OCI-LY3 (cell line): ENCODE measurements around the gene METTL8.

ENCODE experiments used
- H2AFZ ChIP-seq: fragments of 200-600, 300-600 bp; shearing (Covaris generic); 2 replicates; pipeline ENCODE4 v1.6.0; 2014; ENCODE audit warnings: antibody characterized with exemption, low read depth, low read length
- H3K27ac ChIP-seq: fragments of 200-600, 300-600 bp; sonication (generic); 2 replicates; pipeline ENCODE4 v1.5.1; 2014; ENCODE audit warnings: mild to moderate bottlenecking, low read length, moderate library complexity, mixed read lengths
- H3K27me3 ChIP-seq: fragments of 200-600, 300-600 bp; sonication (generic); 2 replicates; pipeline ENCODE4 v1.6.1; 2014; ENCODE audit warnings: low read depth, low read length, mixed read lengths
- H3K36me3 ChIP-seq: fragments of 200-600, 300-600 bp; sonication (generic); replicated peaks from 2 replicates; pipeline ENCODE3; 2014; ENCODE audit warnings: low read depth, low read length, mixed read lengths
- H3K4me1 ChIP-seq: fragments of 300-600, 200-600 bp; sonication (generic); 2 replicates; pipeline ENCODE4 v1.6.1; 2014; ENCODE audit warnings: low read length, mixed read lengths
- H3K4me2 ChIP-seq: fragments of 200-600, 300-600 bp; sonication (generic); 2 replicates; pipeline ENCODE4 v1.6.1; 2014; ENCODE audit warnings: low read length, mixed read lengths
- H3K4me3 ChIP-seq: fragments of 300-600, 200-600 bp; sonication (generic); 2 replicates; pipeline ENCODE4 v1.5.1; 2014; ENCODE audit warnings: antibody characterized with exemption, mild to moderate bottlenecking, low read length, moderate library complexity
- H3K79me2 ChIP-seq: fragments of 300-600, 200-600 bp; shearing (Covaris generic); 2 replicates; pipeline ENCODE4 v1.6.1; 2014; ENCODE audit warnings: mild to moderate bottlenecking, low read length, mixed read lengths
- H3K9ac ChIP-seq: fragments of 300-600, 200-600 bp; shearing (Covaris generic); 2 replicates; pipeline ENCODE4 v1.6.0; 2014; ENCODE audit warnings: mild to moderate bottlenecking, low read length, moderate library complexity
- H3K9me3 ChIP-seq: fragments of 200-600, 300-600 bp; shearing (Covaris generic); 2 replicates; pipeline ENCODE4 v1.6.1; 2014; ENCODE audit warnings: low read length, mixed read lengths; ENCODE audit not compliant: insufficient read depth
- H4K20me1 ChIP-seq: fragments of 200-600, 300-600 bp; sonication (generic); 2 replicates; pipeline ENCODE4 v1.6.1; 2016; ENCODE audit warnings: low read length, mixed read lengths; ENCODE audit not compliant: insufficient read depth
- CTCF ChIP-seq: fragments of 200-600, 300-600 bp; sonication (generic); IDR thresholded peaks from 2 replicates; pipeline ENCODE4 v1.5.1; 2014; ENCODE audit warnings: antibody characterized with exemption, low read length, low read depth
- EZH2phosphoT487 ChIP-seq: fragments of 200-600 bp; shearing (Covaris generic); IDR thresholded peaks from 2 replicates; pipeline ENCODE4 v1.6.1; 2018; ENCODE audit warnings: antibody characterized with exemption, mixed run types, low read depth

The METTL8 gene

GRCh38 chr2:171433763-171434012, at the start of gene METTL8:
Gene METTL8, minus strand, starts transcription at chr2:171433990. Its CDS starts 41,805 bp downstream, at chr2:171392185.
- H3K27me3 ChIP-seq: no peaks in the 10 kb centered on the region
- H2AFZ ChIP-seq: peak within 1 kb of the TSS; percentile 85
- peak within 1 kb of the TSS; percentile 85 for H3K4me3 ChIP-seq
- TF ChIP-seq CTCF (peak; percentile 68), EZH2phosphoT487 (no peak)
- H4K20me1 ChIP-seq: no peaks in the 10 kb centered on the region
- peak within 1 kb of the TSS; percentile 94 for H3K27ac ChIP-seq
- 0 out of 2 replicates have a peak, but pooled peaks cover 4% of the 10 kb centered on the region for H3K9me3 ChIP-seq
- H3K36me3 ChIP-seq: peaks cover 33% of the 10 kb centered on the region
- H3K9ac ChIP-seq: peak within 1 kb of the TSS; percentile 88
- peaks cover 18% of the 10 kb centered on the region for H3K4me1 ChIP-seq
- peaks cover 47% of the 10 kb centered on the region for H3K79me2 ChIP-seq
- peak within 1 kb of the TSS; percentile 78 for H3K4me2 ChIP-seq

- H3K79me2 ChIP-seq: no peaks in the 10 kb centered on the region
Measured at GRCh38 chr2:171482877-171483276, 49.1 kb upstream of the METTL8 start.

GRCh38 chr2:171482308-171482707, 48.5 kb upstream of the METTL8 start:
- H3K79me2 ChIP-seq: no peaks in the 10 kb centered on the region
- H4K20me1 ChIP-seq: no peaks in the 10 kb centered on the region
- H3K4me1 ChIP-seq: peaks cover 20% of the 10 kb centered on the region
- H3K9ac ChIP-seq: no peak overlapping the region
- no peaks in the 10 kb centered on the region for H3K27me3 ChIP-seq
- H2AFZ ChIP-seq: no peak overlapping the region
- TF ChIP-seq EZH2phosphoT487 (no peak), CTCF (no peak)
- peaks cover 29% of the 10 kb centered on the region for H3K36me3 ChIP-seq
- no peak overlapping the region for H3K4me2 ChIP-seq
- no peak overlapping the region for H3K4me3 ChIP-seq
- H3K9me3 ChIP-seq: no peaks in the 10 kb centered on the region
- H3K27ac ChIP-seq: no peak overlapping the region

More at GRCh38 chr2:171482877-171483276, 49.1 kb upstream of the METTL8 start:
- Histone ChIP-seq H3K4me3 (no peak overlapping the region), H3K4me2 (no peak overlapping the region), H3K36me3 (peaks cover 26% of the 10 kb centered on the region), H3K27me3 (no peaks in the 10 kb centered on the region), H3K9ac (no peak overlapping the region), H3K4me1 (peaks cover 20% of the 10 kb centered on the region), H3K9me3 (no peaks in the 10 kb centered on the region), H4K20me1 (no peaks in the 10 kb centered on the region), H3K27ac (no peak overlapping the region), H2AFZ (no peak overlapping the region)
- no peak for TF ChIP-seq CTCF
- no peak for TF ChIP-seq EZH2phosphoT487

- H3K4me1 ChIP-seq: peaks cover 20% of the 10 kb centered on the region
- TF ChIP-seq CTCF (no peak), EZH2phosphoT487 (no peak)
- no peaks in the 10 kb centered on the region for H3K9me3 ChIP-seq
- no peaks in the 10 kb centered on the region for H4K20me1 ChIP-seq
- no peak overlapping the region for H3K27ac ChIP-seq
- H3K79me2 ChIP-seq: no peaks in the 10 kb centered on the region
- no peak overlapping the region for H3K9ac ChIP-seq
- H3K36me3 ChIP-seq: peaks cover 29% of the 10 kb centered on the region
- no peak overlapping the region for H2AFZ ChIP-seq
- H3K4me3 ChIP-seq: no peak overlapping the region
- H3K27me3 ChIP-seq: no peaks in the 10 kb centered on the region
- H3K4me2 ChIP-seq: no peak overlapping the region
Measured at GRCh38 chr2:171480908-171481307, 47.1 kb upstream of the METTL8 start.
